G401 (cell line): ENCODE results near the gene RHOBTB3. TPM values are rescaled to one million over a fixed set of nuclear protein-coding genes. Genes with fewer than 3 reads are reported as not detected.

Experiments used
- total RNA-seq: library from RNA; depleted of rRNA; stranded (reverse); fragments of >200 nt; shearing (Covaris generic); gene quantifications from 2 replicates; pipeline ENCODE4 v1.2.3, GENCODE V29; 2014; rRNA removed

Gene RHOBTB3
- total RNA-seq, 1 experiment from 2014 or later: 0.54 TPM

Other genes with a start within 250 kb of the RHOBTB3 start
- gene SKIC3, start 176.4 kb upstream of the RHOBTB3 start, total RNA-seq: 45.8 and 59.0 TPM in 2 replicates
- gene ARSK, start 176.2 kb upstream of the RHOBTB3 start, total RNA-seq: 4.5 and 11.0 TPM in 2 replicates
- gene GPR150, start 111.2 kb upstream of the RHOBTB3 start, total RNA-seq: not detected in 2 replicates
- gene RFESD, start 84.6 kb upstream of the RHOBTB3 start, total RNA-seq: 0.98 and 5.4 TPM in 2 replicates
- not detected in 2 replicates for gene SPATA9, start 48.3 kb upstream of the RHOBTB3 start, total RNA-seq
- not detected in 2 replicates for gene GLRX, start 91.4 kb downstream of the RHOBTB3 start, total RNA-seq
- 0.54 and 1.5 TPM in 2 replicates for gene ELL2, start 230.5 kb downstream of the RHOBTB3 start, total RNA-seq